Activated CD4-positive, alpha-beta T cell treated with anti-CD3 and anti-CD28 coated beads, Interleukin-2, amount 50 U/mL, for 16 hours (primary cell): ENCODE measurements around the gene DPH6.
"Not testable (repeated sequence)": the region's sequence is repeated elsewhere in the genome, so short reads cannot be mapped to it uniquely, and the experiment has no call there.

Experiments used
- DNase-seq: peaks from one replicate; pipeline ENCODE4 v3.0.0-alpha.2; 2020

DPH6 gene

DNA sequence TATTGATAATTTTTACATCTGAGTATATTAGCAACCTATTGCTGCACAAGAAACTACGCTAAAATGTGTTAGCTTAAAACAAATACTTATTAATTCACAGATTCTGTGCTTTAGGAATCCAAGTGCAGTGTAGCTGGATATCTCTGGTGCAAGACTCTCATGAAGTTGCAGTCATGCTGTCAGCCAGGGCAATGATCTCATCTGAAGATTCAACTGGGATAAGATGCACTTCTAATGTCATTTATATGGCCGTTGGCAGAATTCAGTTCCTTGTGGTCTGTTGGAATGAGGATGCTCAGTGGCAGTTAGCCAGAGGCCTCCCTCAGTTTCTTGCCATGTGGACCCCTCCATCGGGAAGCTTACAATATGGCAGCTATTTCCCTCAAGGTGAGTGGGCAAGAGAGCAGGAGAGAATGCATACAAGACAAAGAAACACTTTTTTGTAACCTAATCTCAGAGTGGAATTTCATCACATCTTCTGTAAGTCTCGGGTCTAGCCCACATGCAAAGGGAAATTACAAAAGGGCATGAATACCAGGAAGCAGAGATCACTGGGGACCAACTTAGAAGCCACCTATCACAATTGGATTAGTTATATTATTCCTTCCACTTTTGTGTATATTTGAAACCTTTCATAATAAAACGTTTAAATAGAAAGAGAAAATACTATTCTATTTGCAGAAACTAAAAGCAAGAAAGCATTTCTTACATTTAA is 61.6 kb downstream of the DPH6 start:
- DNase-seq: no peak

GRCh38 chr15:35481992-35482391 is 64.0 kb downstream of the DPH6 start:
- peak; percentile 1 for DNase-seq

- no peak for DNase-seq
Observed at GRCh38 chr15:35481064-35481463, 64.9 kb downstream of the DPH6 start.

GRCh38 chr15:35479423-35479822 is 66.5 kb downstream of the DPH6 start:
- no peak for DNase-seq

DNA sequence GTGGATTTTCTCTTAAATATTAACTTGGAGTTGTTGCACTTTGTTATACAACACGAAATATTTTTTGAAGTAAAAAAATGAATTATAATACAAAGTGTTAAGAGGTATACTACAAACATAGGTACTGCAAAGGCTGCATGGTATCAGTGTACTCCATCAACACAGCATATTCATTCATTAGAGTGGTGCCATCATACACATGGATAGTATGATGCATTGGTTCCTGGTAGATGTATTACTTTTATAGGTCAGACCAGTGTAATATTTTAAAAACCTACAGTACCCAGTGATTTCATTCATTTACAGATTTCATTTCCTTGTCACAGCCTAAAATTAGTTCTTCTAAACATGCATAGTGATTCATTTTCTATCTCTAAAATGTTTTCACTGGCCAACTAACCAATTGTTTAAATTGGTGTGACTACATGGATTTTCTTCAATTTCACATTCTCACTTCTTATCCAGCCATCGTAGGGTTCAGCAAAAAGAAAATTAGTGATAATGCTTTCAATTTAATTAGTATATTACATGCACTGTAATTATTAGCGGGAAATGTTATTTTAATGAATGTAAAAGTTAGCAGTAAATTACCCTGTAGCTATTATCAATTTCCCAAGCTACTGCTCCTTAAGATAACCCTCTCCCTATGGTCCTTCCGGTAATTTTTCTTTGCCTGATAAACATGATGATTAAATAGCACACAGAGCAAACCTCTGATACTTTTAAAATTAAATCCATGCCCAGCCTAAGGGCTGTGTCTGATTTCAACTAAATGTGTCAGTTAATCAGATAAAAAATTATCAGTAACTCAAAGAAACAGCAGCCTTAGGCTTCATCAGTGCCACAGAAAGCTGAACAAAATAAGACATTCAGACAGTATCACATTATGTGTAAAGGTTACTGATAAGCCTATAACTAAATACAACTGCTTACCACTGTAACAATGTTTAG is 68.4 kb downstream of the DPH6 start:
- no peak for DNase-seq

GRCh38 chr15:35471024-35471423 is 74.9 kb downstream of the DPH6 start:
- DNase-seq: no peak

- DNase-seq: no peak
Observed at GRCh38 chr15:35470441-35470840, 75.5 kb downstream of the DPH6 start.

GRCh38 chr15:35466476-35466875 is 79.5 kb downstream of the DPH6 start:
- DNase-seq: no peak

DNA sequence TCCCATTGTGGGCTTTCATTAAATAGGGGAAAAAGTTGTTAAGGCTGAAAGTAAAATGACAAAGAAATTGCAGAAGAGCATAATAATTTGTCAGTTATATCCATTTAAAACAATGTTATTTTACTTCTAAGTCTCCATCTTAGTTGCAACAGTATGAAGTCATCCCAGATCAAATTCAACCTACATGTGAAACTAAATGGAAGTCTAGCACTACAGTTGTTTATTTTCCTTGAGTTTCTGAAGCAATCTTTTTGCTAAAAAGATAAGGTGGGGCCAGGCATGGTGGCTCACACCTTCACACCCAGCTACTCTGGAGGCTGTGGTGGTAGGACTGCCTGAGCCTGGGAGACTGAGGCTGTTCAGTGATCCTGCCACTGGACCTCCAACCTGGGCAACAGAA is 80.2 kb downstream of the DPH6 start:
- no peak for DNase-seq

GRCh38 chr15:35460616-35461015 is 85.3 kb downstream of the DPH6 start:
- no peak for DNase-seq

- DNase-seq: no peak
Observed at GRCh38 chr15:35458176-35458856, 87.6 kb downstream of the DPH6 start.

DNA sequence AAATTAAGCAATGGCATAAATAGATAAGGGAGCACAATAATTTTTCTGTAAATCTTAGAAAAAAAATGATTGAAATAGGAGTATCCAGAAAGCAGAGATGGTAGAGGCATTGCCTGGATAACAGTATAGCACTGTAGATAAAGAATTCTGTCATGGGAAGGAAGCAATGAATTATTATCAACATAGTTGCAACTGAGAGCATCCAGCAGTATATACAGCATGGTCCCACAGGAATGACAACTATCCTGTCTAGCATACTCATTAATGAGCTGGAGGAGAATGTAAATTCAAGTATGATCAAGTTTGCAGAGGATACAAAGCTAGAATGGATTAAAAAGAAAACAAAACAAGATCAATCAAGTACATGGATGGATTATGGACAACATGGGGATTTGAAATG is 90.8 kb downstream of the DPH6 start:
- no peak for DNase-seq

GRCh38 chr15:35450492-35450891 is 95.5 kb downstream of the DPH6 start:
- no peak for DNase-seq

GRCh38 chr15:35448294-35448693 is 97.7 kb downstream of the DPH6 start:
- DNase-seq: no peak

GRCh38 chr15:35445891-35446290 is 100.1 kb downstream of the DPH6 start:
- DNase-seq: no peak

DNA sequence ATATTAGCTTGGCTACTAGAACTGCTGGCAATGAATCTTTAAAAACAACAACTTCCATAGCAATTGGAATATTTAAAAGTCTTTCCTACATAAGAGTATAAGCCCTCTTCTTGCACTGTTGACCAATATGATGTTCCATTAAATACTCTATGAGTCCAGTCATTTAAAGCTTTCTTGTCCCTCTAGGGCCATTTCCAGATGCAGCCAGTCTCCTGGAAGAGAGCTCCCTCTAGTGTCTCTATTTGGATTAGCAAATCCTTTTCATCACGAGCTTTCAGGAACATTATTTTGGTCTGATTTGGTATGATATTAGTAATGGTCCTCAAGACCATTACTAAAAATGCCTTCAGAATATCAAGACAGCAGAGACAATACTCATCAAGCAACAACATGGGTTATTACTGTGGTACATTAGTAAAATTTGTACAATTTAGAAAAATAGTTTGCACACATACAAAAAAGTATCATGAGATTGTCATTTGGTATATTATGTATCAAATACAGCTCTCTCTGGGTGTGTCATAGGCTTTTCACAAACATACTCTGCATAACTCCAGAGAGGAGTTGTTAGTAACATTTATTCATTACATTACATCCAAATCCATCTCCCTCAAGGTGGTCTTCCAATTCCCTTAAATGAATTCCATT is 101.3 kb downstream of the DPH6 start:
- DNase-seq: peak; percentile 43

DNA sequence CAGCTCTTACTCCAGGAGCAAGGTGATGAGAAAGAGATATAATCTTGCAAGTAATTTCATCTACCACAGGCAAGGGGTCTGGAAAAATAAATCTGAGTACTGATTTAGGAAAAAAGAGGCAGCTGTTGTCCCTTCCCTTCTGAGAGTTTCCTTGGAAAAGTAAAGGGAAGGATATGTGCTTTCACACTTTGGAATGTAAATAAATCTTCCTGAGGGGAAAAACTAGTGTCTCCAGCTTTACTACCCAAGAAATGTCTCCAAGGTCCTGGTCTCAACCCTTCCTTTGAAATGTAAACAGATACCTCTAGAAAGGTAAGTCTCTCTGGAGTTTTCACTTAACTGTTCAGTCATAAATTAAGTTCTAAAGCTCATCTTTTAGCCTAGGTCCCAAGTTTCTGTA is 102.6 kb downstream of the DPH6 start:
- no peak for DNase-seq

- no peak for DNase-seq
Observed at GRCh38 chr15:35442742-35443141, 103.2 kb downstream of the DPH6 start.

- not testable (repeated sequence) for DNase-seq
Observed at GRCh38 chr15:35441279-35441678, 104.7 kb downstream of the DPH6 start.

DNA sequence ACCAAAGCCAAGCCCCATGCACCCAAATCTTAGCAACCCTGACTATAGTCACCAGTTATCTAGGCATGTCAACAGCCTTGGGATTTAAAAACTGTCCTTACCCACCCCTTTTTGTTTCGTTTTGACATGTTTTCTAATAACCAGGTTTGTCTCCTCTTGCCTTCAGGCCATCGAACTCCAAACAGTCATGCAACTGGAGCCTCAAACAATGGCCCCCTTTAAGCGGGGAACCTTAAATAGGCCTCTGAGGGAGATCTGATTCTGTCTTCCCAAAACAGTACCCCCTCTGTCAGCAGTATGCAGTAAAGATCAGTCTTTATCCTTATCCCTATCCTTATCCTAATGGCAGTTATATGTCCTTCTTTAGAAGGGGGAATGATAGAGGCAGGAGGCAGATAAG is 105.7 kb downstream of the DPH6 start:
- no peak for DNase-seq

DNA sequence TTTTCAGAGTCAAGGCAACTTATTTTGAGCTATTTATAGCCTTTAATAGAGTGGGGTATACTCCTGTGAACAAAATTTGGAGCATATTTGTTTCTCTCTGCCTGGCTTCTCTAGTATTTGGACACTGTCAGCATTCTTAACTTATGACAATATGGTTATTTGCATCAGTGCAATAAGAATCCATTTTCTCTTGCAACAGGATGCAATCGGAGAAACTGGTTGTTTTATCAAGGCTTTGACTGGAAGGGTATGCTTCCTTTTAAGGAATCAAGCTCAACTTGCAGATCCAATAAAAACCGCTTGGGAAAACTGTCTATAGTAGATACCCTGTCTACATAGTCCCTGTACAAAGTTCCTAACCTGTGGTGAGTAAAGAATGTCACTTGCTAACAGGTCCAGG is 106.7 kb downstream of the DPH6 start:
- DNase-seq: no peak

DNA sequence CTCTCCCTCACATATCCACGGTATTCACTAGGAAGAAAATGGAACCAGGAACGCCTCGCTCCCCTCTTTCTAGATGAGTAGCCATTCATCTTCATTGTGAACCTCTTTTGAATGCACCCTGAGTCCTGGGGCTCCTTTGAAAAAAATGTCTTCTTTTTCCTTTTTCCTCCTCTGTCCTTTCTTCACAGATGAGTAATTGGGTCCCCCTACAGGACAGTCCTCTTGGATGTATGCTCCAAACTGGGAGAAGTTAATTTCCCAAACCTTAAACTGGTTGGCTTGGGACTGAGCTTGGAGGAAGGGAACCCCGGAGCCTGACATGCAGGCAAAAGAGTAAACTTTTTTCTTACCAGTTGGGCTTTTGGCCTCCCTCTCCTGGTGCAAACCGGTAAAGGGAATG is 108.8 kb downstream of the DPH6 start:
- DNase-seq: no peak

DNA sequence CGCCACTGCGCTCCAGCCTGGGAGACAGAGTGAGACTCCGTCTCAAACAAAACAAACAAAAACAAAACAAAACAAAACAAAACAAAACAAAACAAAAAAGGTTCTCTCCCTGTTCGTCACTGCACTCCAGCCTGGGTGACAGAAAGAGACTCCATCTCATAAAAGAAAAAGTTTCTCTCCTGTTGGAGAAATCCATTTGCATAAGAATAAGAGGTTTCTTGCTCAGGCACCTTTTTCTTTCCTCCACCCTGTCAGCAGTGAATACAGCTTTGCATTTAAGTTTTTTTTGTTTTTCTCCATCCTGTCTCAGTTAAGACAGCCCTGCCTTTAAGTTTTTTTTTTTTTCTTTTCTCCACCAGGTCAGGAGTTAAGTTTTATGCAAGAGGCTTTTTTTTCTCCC is 109.5 kb downstream of the DPH6 start:
- DNase-seq: no peak
